HL-60 (cell line): ENCODE measurements around the gene NUDT3.

ENCODE experiments used
- POLR2AphosphoS5 ChIP-seq: IDR thresholded peaks from 2 replicates; pipeline ENCODE4 v1.6.1; 2012; ENCODE audit warnings: low read depth
- TF ChIP-seq, protein P1 (sequence below): IDR thresholded peaks from one replicate; pipeline ENCODE4 v1.5.1; 2011; ENCODE audit warnings: low read length, control low read depth, inconsistent platforms; ENCODE audit not compliant: insufficient read depth

DNA sequence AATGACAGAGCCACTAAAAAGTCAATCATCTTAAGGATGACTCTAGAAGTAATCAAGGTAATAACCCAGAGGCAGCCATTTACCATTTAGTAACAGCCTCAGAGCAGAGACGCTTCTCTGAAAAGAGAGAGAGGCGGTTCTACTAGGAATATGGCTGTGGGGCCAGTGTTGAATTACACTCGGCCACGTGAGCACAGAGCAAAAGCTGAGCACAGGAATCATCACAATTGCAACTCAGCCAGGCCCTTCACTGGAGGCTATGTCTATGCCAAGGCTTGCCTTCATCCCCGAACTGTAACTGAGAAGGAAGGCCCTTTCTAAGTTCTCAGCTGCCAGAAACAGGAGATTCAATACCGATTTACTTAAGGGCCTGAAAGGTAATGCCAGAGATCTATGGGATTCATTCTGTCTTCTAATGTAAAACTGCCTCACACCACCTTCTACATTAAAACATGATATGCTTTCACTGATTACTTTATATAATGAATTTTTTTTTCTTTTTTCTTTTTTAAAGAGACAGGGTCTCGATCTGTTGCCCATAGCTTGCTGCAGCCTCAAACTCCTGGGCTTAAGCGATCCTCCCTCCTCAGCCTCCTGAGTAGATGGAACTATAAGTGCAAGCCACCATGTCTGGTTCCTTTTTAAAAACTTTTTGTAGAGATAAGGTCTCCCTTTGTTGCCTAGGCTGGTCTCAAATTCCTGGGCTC lies 67.6 kb downstream of the NUDT3 start:
- TF ChIP-seq, protein P1, sequence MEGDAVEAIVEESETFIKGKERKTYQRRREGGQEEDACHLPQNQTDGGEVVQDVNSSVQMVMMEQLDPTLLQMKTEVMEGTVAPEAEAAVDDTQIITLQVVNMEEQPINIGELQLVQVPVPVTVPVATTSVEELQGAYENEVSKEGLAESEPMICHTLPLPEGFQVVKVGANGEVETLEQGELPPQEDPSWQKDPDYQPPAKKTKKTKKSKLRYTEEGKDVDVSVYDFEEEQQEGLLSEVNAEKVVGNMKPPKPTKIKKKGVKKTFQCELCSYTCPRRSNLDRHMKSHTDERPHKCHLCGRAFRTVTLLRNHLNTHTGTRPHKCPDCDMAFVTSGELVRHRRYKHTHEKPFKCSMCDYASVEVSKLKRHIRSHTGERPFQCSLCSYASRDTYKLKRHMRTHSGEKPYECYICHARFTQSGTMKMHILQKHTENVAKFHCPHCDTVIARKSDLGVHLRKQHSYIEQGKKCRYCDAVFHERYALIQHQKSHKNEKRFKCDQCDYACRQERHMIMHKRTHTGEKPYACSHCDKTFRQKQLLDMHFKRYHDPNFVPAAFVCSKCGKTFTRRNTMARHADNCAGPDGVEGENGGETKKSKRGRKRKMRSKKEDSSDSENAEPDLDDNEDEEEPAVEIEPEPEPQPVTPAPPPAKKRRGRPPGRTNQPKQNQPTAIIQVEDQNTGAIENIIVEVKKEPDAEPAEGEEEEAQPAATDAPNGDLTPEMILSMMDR = no peak
- TF ChIP-seq POLR2AphosphoS5 = no peak
